Fibroblast of lung (primary cell): Measurements from ENCODE around the gene WNT7B. TPM values are rescaled to one million over a fixed set of nuclear protein-coding genes. Genes with fewer than 3 reads are reported as not detected.

Experiments used
- DNase-seq, 2 donors: peaks; one replicate each; pipeline versions ENCODE4 v3.0.0 to v3.0.0-alpha.2; 2010; ENCODE audit warnings: low read depth in 2 of 2
- H2AFZ ChIP-seq: 2 replicates; pipeline ENCODE4 v1.5.1; 2012; ENCODE audit warnings: low read length, control low read depth, inconsistent platforms
- H3K27ac ChIP-seq: 2 replicates; pipeline ENCODE4 v1.5.1; 2011; ENCODE audit warnings: low read length, control low read depth; ENCODE audit not compliant: insufficient read depth
- H3K27me3 ChIP-seq: 2 replicates; pipeline ENCODE4 v1.5.1; 2011; ENCODE audit warnings: mild to moderate bottlenecking, low read length; ENCODE audit not compliant: control insufficient read depth, insufficient read depth
- H3K36me3 ChIP-seq: 2 replicates; pipeline ENCODE4 v1.5.1; 2011; ENCODE audit warnings: low read length; ENCODE audit not compliant: control insufficient read depth, insufficient read depth
- H3K4me1 ChIP-seq: 2 replicates; pipeline ENCODE4 v1.5.1; 2011; ENCODE audit warnings: low read length; ENCODE audit not compliant: control insufficient read depth, insufficient read depth; ENCODE audit errors: extremely low read depth
- H3K4me2 ChIP-seq: 2 replicates; pipeline ENCODE4 v1.5.1; 2011; ENCODE audit warnings: low read length, control low read depth; ENCODE audit not compliant: insufficient read depth; ENCODE audit errors: extremely low read depth
- H3K4me3 ChIP-seq, 4 experiments: fragments of 200-600 bp in 1 of 4; sonication (generic) in 1 of 4; replicated peaks in 1 of 4; 2 replicates each; pipeline ENCODE4 v1.5.1; 2011 to 2016; ENCODE audit warnings: low read length in 4 of 4, low read depth in 3 of 4, mild to moderate bottlenecking in 3 of 4, control low read depth in 2 of 4, inconsistent platforms in 1 of 4, mixed read lengths in 1 of 4; ENCODE audit not compliant: insufficient read depth in 1 of 4; ENCODE audit errors: control extremely low read depth in 1 of 4
- H3K79me2 ChIP-seq: 2 replicates; pipeline ENCODE4 v1.5.1; 2012; ENCODE audit warnings: mild to moderate bottlenecking, low read length, inconsistent platforms; ENCODE audit not compliant: control insufficient read depth, insufficient read depth
- H3K9ac ChIP-seq: 2 replicates; pipeline ENCODE4 v1.5.1; 2011; ENCODE audit warnings: mild to moderate bottlenecking, low read length, control low read depth; ENCODE audit not compliant: insufficient read depth
- H3K9me3 ChIP-seq: 2 replicates; pipeline ENCODE4 v1.5.1; 2012; ENCODE audit warnings: low read depth, low read length; ENCODE audit not compliant: control insufficient read depth, insufficient read depth
- H4K20me1 ChIP-seq: 2 replicates; pipeline ENCODE4 v1.5.1; 2011; ENCODE audit warnings: low read length; ENCODE audit not compliant: control insufficient read depth, insufficient read depth; ENCODE audit errors: extremely low read depth
- CTCF ChIP-seq, 2 donors: IDR thresholded peaks in 1 of 2; conservative IDR thresholded peaks in 1 of 2; 1 replicate in 1 of 2; 2 replicates in 1 of 2; pipeline ENCODE4 v1.5.1; 2011 to 2012; ENCODE audit warnings: low read length in 2 of 2, control low read depth in 1 of 2, inconsistent platforms in 1 of 2, low read depth in 1 of 2, mild to moderate bottlenecking in 1 of 2
- EZH2 ChIP-seq: IDR thresholded peaks from 2 replicates; pipeline ENCODE4 v1.5.1; 2012; ENCODE audit warnings: low read length, control low read depth, mild to moderate bottlenecking; ENCODE audit errors: missing control alignments
- polyA plus RNA-seq, 2 donors: library from polyadenylated mRNA; depleted of rRNA in 1 of 2; stranded (reverse) in 1 of 2; unstranded in 1 of 2; fragments of >200 nt; gene quantifications; 2 replicates each; pipeline ENCODE4 v1.2.1, GENCODE V29; 2011 to 2012; ENCODE audit warnings: missing spikeins in 1 of 2
- total RNA-seq: library from RNA; depleted of rRNA; stranded (reverse); fragments of >200 nt; gene quantifications from 2 replicates; pipeline ENCODE4 v1.2.1, GENCODE V29; 2014

Gene WNT7B
- total and polyA plus RNA-seq, 2 donors (not counting 1 experiment from before 2014, with no cell fraction given): 0.17 TPM; not detected in 1

- no peaks in the 10 kb centered on the region for H3K36me3 ChIP-seq
- TF ChIP-seq CTCF (conservative IDR thresholded peaks at IDR 0.05 in 1 of 2, IDR thresholded peaks at IDR 0.05 in 1 of 2; ENCODE audit: low read depth in 1 of 2, low read length in 2 of 2) (no peak), EZH2 (no peak)
- no peaks in the 10 kb centered on the region for H3K27me3 ChIP-seq
- H3K4me3 ChIP-seq: no peak overlapping the region
- H3K4me1 ChIP-seq: no peaks in the 10 kb centered on the region
- no peaks in the 10 kb centered on the region for H4K20me1 ChIP-seq
- no peak overlapping the region for H3K27ac ChIP-seq
- H3K79me2 ChIP-seq: no peaks in the 10 kb centered on the region
- no peak overlapping the region for H3K9ac ChIP-seq
- no peaks in the 10 kb centered on the region for H3K9me3 ChIP-seq
- no peak for DNase-seq
- H3K4me2 ChIP-seq: no peak overlapping the region
- no peak overlapping the region for H2AFZ ChIP-seq
Measured at GRCh38 chr22:45915841-45916240, 61.1 kb downstream of the WNT7B start.

- no peak for DNase-seq
- Histone ChIP-seq H3K27ac (no peak overlapping the region), H3K36me3 (no peaks in the 10 kb centered on the region), H3K79me2 (no peaks in the 10 kb centered on the region), H3K27me3 (no peaks in the 10 kb centered on the region), H3K9me3 (no peaks in the 10 kb centered on the region), H4K20me1 (no peaks in the 10 kb centered on the region), H3K9ac (no peak overlapping the region), H3K4me1 (no peaks in the 10 kb centered on the region), H3K4me3 (no peak overlapping the region), H2AFZ (no peak overlapping the region), H3K4me2 (no peak overlapping the region)
- TF ChIP-seq CTCF (conservative IDR thresholded peaks at IDR 0.05 in 1 of 2, IDR thresholded peaks at IDR 0.05 in 1 of 2; ENCODE audit: low read depth in 1 of 2, low read length in 2 of 2) (no peak), EZH2 (no peak)
Measured at GRCh38 chr22:45915151-45915550, 61.8 kb downstream of the WNT7B start.

- no peaks in the 10 kb centered on the region for H3K27me3 ChIP-seq
- H4K20me1 ChIP-seq: no peaks in the 10 kb centered on the region
- H3K27ac ChIP-seq: no peak overlapping the region
- no peak overlapping the region for H2AFZ ChIP-seq
- H3K9ac ChIP-seq: no peak overlapping the region
- no peak for TF ChIP-seq EZH2
- no peak for TF ChIP-seq CTCF (conservative IDR thresholded peaks at IDR 0.05 in 1 of 2, IDR thresholded peaks at IDR 0.05 in 1 of 2; ENCODE audit: low read depth in 1 of 2, low read length in 2 of 2)
- DNase-seq: no peak
- H3K4me1 ChIP-seq: no peaks in the 10 kb centered on the region
- no peak overlapping the region for H3K4me2 ChIP-seq
- no peaks in the 10 kb centered on the region for H3K9me3 ChIP-seq
- no peaks in the 10 kb centered on the region for H3K36me3 ChIP-seq
- H3K4me3 ChIP-seq: no peak overlapping the region
- no peaks in the 10 kb centered on the region for H3K79me2 ChIP-seq
Measured at GRCh38 chr22:45914309-45914708, 62.7 kb downstream of the WNT7B start.
